ENCODE measurements around the gene RINL.
"Not testable (repeated sequence)": the region's sequence is repeated elsewhere in the genome, so short reads cannot be mapped to it uniquely, and the experiment has no call there.

- not testable (repeated sequence) for TF ChIP-seq POLR2A (IDR thresholded peaks at IDR 0.05; ENCODE audit: low read length); GATA1 (IDR thresholded peaks at IDR 0.05; ENCODE audit: low read depth, low read length)
Observed at GRCh38 chr19:38825936-38826335, 52.1 kb downstream of the RINL start.
